ENCODE results near the gene MAD1L1. TPM values are rescaled to one million over a fixed set of nuclear protein-coding genes. Genes with fewer than 3 reads are reported as not detected.

Gene MAD1L1
- total and polyA plus RNA-seq, 2 of the 4 experiments (the other 2 are of a cell fraction): 29.0 to 40.9 TPM

GRCh38 chr7:2123360-2123759, 109.4 kb downstream of the MAD1L1 start:
- Histone ChIP-seq H3K79me1 (ENCODE audit: low read depth in 1 of 2, low read length in 2 of 2) (no peaks in the 10 kb centered on the region; a peak in 1 of 4 replicates), H3K9me3 (ENCODE audit: control insufficient read depth, insufficient read depth, low read length) (no peaks in the 10 kb centered on the region), H3K14ac (replicated peaks; ENCODE audit: low read depth, low read length) (no peak overlapping the region), H2AK9ac (replicated peaks; ENCODE audit: low read depth, low read length, poor library complexity) (no peak overlapping the region), H3K4me3 (ENCODE audit: insufficient read depth, low read depth, low read length) (no peak overlapping the region), H3K27me3 (ENCODE audit: control insufficient read depth, insufficient read depth, low read length) (no peaks in the 10 kb centered on the region), H3K36me3 (ENCODE audit: control insufficient read depth, insufficient read depth, low read length) (peaks cover 8% of the 10 kb centered on the region; the same call in 1 of the 2 replicates), H2AFZ (replicated peaks; ENCODE audit: low read length, poor library complexity) (no peak overlapping the region), H3K56ac (ENCODE audit: extremely low read depth, insufficient read depth, low read length) (no peak overlapping the region), H2BK15ac (ENCODE audit: low read depth, low read length) (no peak overlapping the region), H4K5ac (ENCODE audit: low read depth, low read length) (no peak overlapping the region), H2BK20ac (ENCODE audit: low read depth, low read length) (no peak overlapping the region), H2BK5ac (ENCODE audit: low read depth, low read length, poor library complexity, severe bottlenecking) (no peak overlapping the region), H4K8ac (ENCODE audit: low read depth in 2 of 2, low read length in 2 of 2) (no peak overlapping the region), H3K9me1 (ENCODE audit: insufficient read depth, low read length) (no peaks in the 10 kb centered on the region), H3K4me2 (ENCODE audit: low read depth, low read length) (no peak overlapping the region), H2AK5ac (ENCODE audit: low read depth, low read length) (no peak overlapping the region), H2BK120ac (ENCODE audit: low read depth, low read length) (no peak overlapping the region), H4K20me1 (ENCODE audit: insufficient read depth, low read length) (no peaks in the 10 kb centered on the region; the same call in 1 of the 2 replicates), H3K4me1 (ENCODE audit: control insufficient read depth, insufficient read depth, low read length) (no peaks in the 10 kb centered on the region), H3K27ac (ENCODE audit: insufficient read depth, low read length) (no peak overlapping the region), H3K23ac (ENCODE audit: low read depth, low read length) (no peak overlapping the region), H3K9ac (ENCODE audit: low read depth, low read length) (no peak overlapping the region), H3K18ac (ENCODE audit: low read depth, low read length) (no peak overlapping the region), H4K91ac (ENCODE audit: insufficient read depth, low read depth, low read length) (no peak overlapping the region), H3K4ac (ENCODE audit: low read depth, low read length) (no peak overlapping the region)
- TF ChIP-seq, protein P1, sequence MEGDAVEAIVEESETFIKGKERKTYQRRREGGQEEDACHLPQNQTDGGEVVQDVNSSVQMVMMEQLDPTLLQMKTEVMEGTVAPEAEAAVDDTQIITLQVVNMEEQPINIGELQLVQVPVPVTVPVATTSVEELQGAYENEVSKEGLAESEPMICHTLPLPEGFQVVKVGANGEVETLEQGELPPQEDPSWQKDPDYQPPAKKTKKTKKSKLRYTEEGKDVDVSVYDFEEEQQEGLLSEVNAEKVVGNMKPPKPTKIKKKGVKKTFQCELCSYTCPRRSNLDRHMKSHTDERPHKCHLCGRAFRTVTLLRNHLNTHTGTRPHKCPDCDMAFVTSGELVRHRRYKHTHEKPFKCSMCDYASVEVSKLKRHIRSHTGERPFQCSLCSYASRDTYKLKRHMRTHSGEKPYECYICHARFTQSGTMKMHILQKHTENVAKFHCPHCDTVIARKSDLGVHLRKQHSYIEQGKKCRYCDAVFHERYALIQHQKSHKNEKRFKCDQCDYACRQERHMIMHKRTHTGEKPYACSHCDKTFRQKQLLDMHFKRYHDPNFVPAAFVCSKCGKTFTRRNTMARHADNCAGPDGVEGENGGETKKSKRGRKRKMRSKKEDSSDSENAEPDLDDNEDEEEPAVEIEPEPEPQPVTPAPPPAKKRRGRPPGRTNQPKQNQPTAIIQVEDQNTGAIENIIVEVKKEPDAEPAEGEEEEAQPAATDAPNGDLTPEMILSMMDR (conservative IDR thresholded peaks at IDR 0.05; ENCODE audit: low read depth, low read length): no peak
- no peak for TF ChIP-seq SMC3 (IDR thresholded peaks at IDR 0.05; ENCODE audit: low read depth, low read length)
- no peak for TF ChIP-seq FOS (IDR thresholded peaks at IDR 0.05; ENCODE audit: low read depth, low read length)
- TF ChIP-seq POLR2A (IDR thresholded peaks at IDR 0.05; ENCODE audit: low read depth, low read length): no peak
- no peak for TF ChIP-seq BHLHE40 (IDR thresholded peaks at IDR 0.05; ENCODE audit: low read depth, low read length)
- TF ChIP-seq RAD21 (IDR thresholded peaks at IDR 0.05; ENCODE audit: low read length): no peak
- TF ChIP-seq CHD1 (IDR thresholded peaks at IDR 0.05; ENCODE audit: low read depth, low read length): no peak
- TF ChIP-seq USF2 (IDR thresholded peaks at IDR 0.05; ENCODE audit: low read depth, low read length): no peak
- no peak for TF ChIP-seq RCOR1 (IDR thresholded peaks at IDR 0.05; ENCODE audit: insufficient replicate concordance, low read length)
- TF ChIP-seq MAFK (IDR thresholded peaks at IDR 0.05; ENCODE audit: low read depth, low read length): no peak
- TF ChIP-seq NFE2L2 (IDR thresholded peaks at IDR 0.05; ENCODE audit: low read depth, low read length): no peak
- TF ChIP-seq RFX5 (IDR thresholded peaks at IDR 0.05; ENCODE audit: low read depth, low read length): no peak
- TF ChIP-seq MAZ (IDR thresholded peaks at IDR 0.05; ENCODE audit: borderline replicate concordance, low read depth, low read length): no peak
- no peak for TF ChIP-seq MXI1 (IDR thresholded peaks at IDR 0.05; ENCODE audit: borderline replicate concordance, low read depth, low read length)
- TF ChIP-seq CEBPB (IDR thresholded peaks at IDR 0.05; ENCODE audit: low read depth, low read length): no peak
- no peak for TF ChIP-seq ELK1 (IDR thresholded peaks at IDR 0.05; ENCODE audit: borderline replicate concordance, low read depth, low read length)
- WGBS, 2 experiments (ENCODE audit: extremely low coverage in 2 of 2, insufficient read length in 1 of 2): 96% methylated on average over 15 of the region's 25 CpGs; no CpG with 5 or more reads in 1 of the 2 experiments
- ChIA-PET CTCF (no interaction called here), POLR2A (ENCODE audit: unreplicated experiment) (no interaction called here)
- dilution Hi-C loops (cut with HindIII; ENCODE audit: low sequenced_read_pairs, unreplicated experiment) (no loop called here), in situ Hi-C loops (cut with MboI; ENCODE audit: low sequenced_read_pairs) (no loop called here), intact Hi-C loops (cut with micrococcal nuclease) (no loop called here)
- ATAC-seq (ENCODE audit: low read depth) (no peak), DNase-seq (no peak)
- BruUV-seq (replicated peaks): no TSS peak
